ENCODE results near the gene MB. TPM values are rescaled to one million over a fixed set of nuclear protein-coding genes. Genes with fewer than 3 reads are reported as not detected.
"Not testable (repeated sequence)": the region's sequence is repeated elsewhere in the genome, so short reads cannot be mapped to it uniquely, and the experiment has no call there.

MB gene
- total RNA-seq, result not detected

DNA sequence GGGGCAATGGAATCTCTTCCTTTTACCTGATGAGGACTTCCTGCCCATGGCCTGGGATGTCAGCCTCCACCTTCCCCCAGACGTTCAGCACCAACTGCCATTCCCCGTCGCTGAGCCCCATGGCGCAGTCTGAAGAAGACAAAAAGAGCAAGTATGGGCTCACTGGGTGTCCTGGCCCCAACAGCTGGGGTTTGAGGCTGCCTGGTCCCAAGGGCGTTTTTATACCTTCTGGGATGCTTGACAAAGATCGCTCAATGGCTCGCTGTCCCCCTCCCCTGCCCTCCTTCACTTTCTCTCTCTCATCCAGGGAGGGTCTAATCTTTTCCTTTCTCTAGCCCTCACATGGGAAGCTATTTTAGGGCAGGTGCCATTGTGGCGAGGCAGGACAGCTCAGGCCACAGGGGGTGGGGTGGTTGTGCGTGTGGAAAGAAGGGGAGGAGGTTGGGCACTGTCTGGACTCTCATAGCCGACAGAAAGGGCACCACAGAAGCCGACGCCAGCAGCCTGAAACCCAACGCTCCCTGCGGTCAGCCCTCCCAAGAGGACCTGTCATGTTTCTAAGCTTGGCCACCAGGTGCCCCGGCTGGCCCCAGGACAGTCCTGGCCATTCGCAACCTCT lies at the start of gene MB:
MB (minus strand) TSS at position 193 of the 619 bp plus-strand sequence; CDS start at position 121, 72 bp downstream.
- DNase-seq, result no peak

DNA sequence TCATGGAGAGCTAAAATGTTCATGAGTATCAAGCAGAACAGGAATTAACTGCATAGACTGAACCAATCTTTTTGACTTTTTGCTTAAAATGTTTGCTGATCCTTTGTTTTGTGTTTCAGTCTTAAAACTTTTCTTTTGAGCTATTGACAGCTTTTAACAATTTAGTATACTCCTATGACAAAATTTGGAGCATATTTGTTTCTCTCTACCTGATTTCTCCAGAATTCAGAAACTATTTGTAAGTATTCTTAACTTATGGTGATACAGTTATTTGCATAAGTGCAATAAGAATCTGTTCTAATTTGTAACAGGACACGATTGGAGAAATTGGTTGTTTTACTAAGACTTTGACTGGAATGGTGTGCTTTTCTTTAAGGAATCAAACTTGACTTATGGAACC lies 49.6 kb upstream of the MB start:
- DNase-seq, result not testable (repeated sequence)

DNA sequence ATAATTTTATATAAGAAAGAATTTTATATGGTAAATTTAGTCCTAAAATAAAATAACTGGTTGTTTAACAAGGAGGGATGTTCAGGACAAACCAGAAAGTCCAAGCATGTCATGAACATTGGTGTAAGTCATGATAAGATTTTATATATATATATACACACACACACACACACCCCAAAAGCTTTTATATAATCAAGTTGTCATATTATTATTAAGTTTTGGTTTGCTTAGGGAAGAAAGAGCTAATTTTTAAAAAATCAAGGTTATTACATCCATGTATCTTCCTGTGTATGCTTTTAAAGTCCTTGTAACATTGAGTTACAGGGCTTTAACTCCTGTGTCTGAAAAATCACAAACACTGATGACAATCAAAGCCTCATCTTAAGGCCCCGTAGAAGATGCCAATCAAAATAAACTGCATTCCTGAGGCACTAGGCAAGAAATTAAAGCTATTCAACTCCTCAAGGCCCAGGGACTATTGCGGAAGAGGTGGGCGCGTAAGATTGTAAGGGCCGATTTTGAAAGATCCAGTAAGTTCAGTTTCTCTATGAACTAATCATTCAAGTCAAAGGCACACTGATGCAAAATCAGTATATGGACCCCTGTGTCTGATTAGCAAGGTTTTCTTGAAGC lies 47.9 kb upstream of the MB start:
- DNase-seq, result no peak

DNA sequence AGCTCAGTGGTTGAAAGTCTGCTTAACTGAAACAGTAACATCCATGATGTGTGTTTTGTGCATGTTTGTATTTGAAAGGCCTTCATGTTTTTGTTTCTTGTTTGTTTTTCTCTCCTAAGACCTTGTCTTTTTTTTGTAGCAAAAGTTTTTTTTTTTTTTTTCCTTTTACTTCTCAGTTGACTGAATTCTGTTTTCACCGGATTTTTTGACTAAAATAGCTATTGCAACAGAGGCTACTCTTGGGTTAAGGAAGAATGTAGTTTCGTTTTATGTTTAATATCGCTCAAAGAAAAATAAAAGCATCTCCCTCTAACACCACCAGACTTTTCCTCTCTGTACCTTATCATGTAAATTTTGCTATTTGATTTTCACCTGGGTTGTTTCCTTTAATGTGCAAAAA lies 46.2 kb upstream of the MB start:
- no peak for DNase-seq

DNA sequence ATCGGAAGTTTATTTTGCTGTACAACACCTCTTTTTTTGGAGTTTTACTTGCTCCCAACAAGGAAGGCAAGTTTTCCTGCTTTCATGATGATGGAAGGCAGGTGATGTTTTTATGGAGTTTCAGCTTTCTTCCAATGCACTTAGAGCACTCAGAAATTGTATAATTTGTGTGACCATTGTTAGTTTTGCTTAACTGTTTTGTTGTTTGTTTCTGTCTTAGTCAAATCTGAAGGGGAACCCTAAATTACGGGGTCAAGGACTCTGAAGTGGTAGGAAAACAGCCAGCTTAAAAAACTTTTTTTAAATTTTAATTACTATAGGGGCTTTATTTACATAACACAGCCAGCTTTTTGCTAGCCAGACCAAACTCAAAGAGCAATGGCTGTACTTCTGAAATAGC lies 45.8 kb upstream of the MB start:
- DNase-seq, result no peak

DNA sequence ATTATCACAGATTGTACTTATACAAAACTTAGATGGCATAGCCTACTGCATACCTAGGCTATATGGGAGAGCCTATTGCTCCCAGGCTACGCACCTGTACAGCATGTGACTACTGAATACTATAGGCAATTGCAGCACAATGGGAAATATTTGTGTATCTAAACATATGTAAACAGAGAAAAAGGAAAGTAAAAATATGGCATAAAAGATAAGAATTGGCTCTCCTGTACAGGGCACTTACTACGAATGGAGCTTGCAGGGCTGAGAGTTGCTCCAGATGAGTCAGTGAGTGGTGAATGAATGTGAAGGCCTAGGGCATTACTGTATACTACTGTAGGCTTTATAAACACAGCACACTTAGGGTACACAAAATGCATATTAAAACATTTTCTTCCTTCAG lies 44.3 kb upstream of the MB start:
- DNase-seq, result no peak

DNA sequence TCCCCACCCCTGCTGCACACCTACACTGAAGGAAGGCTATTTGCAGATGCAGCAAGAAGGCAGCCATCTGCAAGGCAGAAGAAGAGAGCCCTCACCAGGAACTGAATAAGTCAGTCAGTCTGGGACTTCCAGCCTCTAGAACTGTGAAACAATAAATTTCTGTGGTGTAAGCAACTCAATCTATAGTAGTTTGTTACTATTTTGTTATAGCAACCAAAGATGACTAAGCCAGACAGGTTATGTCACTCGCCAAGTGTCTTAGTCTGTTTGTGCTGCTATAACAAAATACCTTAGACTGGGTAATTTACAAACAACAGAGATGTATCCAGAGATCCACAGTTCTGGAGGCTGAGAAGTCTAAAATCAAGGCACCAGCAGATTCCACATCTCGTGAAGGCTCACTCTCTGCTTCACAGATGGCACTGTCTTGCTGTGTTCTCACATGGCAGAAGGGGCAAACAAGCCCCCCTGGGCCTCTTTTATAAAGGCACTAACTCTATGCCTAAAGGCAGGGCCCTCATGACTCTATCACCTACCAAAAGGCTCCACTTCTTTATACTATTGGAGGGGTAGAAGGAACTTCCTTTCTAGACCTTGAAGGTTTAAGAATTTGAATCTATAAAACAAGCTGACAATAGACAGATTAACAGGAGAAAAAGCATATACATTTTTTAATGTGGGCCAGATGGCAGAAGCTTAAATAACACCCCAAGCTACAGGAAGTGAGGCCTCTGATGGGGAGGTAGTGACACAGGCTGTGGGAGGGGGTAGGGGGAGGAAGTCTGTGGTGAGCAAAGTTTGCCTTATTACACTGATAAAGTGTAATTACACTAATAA lies 43.4 kb upstream of the MB start:
- no peak for DNase-seq

DNA sequence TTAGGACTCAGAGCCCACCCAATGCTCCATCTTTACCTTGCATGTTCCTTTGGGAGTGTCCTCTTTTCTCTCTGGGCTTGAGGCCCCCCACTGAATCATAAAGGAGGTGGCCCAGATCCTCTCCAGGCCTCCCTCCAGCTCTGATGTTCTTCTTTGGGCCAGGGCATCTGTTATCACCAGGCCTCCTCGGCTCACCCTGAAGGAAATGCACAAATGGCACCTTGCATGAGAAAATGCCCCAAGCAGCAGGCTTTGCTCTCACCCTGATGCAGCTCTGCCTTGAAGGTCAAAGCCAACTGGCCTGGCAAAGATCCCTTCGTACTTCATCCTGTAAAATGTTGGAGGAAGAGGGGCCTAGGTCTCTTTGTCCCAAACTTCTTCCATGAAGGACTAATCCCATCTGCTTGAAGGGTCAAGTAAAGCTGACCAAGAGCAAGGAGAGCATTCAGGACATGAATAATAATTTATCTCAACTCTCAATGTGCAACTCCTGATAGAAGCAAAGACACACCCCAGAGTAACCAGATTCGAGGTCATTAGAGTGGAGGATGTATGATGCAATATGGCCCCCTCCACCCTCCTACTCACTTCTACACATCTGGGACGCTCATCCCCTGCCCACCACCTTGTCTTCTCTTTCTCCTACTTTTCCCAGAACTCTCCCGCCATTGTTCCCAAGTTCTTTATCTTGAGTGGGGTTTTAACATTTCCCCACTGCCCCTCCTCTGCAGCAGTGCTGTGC lies 40.6 kb upstream of the MB start:
- no peak for DNase-seq

DNA sequence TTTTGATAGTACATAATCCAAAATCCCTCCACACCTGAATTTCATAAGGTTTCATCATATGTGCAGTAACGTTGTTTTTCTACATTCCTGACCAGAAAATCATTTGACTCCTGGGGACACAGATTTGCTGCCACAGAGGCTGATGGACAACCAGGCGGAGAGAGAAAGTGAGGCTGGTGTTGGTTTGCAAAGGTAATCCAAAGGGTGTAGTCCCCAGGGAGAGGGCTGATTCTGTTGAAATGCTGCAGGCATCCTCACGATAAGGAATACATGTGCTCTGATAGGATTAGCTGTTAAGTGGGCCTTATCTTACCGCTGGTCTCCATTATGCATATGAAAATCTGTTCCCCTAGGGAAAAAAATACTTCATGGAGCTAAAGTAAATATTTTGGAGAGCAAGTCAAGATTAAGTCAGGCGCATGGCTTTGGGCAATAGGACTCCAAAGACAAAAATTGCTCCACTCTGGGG lies 39.2 kb upstream of the MB start:
- no peak for DNase-seq

DNA sequence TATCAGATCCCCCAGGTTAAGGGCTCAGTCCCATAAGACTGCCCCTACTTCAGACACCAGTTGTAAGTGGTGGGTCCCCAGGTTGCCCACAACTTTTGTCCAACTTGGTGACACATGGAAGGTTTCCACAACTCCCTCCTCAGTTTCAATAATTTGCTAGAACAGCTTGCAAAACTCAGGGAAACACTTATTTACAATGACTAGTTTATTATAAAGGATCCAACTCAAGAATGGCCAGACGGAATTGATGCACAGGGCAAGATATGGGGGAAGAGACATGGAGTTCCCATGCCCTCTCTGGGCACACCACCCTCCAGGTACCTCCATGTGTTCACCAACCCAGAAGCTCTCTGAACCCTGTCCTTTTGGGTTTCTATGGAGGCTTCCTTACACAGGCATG lies 36.7 kb upstream of the MB start:
- no peak for DNase-seq

DNA sequence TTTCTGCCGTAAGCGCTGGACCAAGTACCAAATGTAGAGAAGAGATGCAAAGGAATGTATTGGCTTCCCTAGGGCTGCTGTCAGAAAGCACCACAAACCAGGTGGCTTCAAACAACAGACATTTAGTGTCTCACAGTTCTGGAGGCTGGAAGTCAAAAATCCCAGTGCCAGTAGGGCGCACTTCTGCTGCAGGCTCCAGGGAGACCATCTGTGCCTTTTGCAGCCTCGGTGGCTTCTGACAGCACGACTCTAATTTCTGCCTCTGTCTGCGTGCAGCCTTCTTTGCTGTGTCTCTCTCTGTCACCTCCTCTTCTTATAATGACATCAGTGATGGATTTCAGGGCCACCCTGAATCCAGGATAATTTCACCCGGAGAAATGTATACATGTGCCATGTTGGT lies 34.0 kb upstream of the MB start:
- DNase-seq, result no peak

DNA sequence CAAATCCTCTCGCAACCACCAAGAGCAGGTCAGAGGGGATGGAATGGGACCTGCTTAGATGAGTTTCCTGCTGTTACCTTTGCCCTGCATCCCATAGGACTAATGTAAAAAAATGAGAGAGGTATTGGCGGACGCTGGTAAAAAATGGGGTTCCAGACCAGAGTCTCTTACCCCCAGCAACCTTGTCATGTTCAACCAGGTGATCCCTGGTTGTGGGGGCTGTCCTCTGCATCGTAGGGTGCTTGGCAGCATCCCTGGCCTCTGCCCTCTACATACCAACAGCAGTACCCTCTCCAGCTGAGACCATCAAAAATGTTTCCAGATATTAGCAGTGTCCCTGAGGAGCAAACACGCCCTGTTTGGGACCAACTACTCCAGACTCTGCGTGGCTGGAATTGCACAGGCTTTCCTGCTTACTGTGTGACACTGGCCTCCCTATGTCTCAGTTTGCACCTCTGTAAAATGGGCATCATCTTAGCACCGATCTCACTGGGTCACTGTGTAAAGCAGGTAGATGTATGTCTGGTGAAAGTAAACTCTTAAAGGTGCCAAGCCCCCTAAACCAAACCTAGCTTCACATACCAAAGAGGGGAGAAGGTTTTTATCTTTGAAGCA lies 32.6 kb upstream of the MB start:
- no peak for DNase-seq

DNA sequence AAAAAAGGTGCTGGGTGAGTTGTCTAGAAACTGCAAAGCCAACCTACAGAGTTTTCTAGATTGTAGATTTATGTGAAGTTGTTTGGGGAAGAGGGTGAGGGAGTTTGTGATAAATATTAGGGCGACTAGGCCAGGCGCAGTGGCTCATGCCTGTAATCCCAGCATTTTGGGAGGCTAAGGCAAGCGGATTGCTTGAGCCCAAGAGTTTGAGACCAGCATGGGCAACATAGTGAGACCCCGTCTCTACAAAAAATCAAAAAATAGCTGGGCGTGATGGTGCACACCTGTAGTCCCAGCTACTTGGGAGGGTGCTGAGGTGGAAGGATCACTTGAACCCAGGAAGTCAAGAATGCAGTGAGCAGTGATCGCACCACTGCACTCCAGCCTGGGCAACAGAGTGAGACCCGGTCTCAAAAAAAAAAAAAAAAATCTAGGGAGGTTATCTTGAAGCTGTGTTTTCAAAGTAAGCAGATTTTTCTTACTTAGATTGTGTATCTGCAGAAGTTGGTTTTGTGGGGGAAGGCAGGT lies 32.0 kb upstream of the MB start:
- DNase-seq, result no peak

DNA sequence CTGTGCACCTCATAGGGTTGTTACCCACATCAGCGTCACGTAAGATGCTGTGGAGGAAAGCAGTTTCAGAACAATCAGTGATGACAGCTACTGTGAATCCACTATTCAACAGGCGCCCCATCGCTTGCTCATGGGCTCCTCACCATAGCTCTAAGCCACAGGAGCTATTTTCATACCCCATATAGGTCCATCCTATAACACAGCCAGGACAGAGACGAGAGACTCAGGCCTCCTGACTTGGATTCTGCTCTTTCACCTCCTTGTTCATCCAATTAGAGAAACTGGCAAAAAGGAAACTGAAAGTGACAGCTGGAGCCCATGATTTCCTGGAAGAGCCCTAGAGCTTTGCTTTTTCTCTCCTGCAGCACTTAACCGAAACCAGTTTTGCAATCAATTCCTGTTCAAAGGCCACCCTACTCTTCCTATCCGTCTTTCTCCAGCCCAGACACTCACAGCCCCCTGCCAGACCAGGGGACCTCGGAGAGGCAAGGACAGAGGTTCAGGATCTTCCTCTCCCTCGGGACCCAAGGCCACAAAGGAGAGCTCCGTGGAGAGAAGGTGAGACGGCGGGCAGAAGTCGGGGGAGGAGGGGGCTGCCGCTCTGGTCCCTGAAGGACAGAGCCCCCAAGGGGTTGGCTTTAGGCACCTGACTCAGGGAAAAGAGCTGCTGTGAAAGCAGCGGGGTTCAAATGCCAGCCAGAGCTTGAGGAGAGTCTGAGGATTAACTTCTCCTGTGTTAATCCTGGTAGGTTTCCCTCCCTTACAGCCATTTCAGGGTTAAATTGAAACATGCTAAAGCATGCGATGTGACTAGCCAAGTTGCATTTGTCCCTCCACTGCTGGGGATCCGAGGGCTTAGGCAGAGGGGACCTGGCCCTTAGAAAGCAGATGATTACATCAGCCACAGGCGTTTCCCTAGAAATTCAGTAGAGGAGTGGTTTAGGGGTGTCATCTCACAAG lies 31.2 kb upstream of the MB start, which contains the start of gene APOL6:
APOL6 (plus strand) TSS at position 381 of the 960 bp plus-strand sequence. CDS start 7,980 bp downstream, outside the sequence.
- no peak for DNase-seq

DNA sequence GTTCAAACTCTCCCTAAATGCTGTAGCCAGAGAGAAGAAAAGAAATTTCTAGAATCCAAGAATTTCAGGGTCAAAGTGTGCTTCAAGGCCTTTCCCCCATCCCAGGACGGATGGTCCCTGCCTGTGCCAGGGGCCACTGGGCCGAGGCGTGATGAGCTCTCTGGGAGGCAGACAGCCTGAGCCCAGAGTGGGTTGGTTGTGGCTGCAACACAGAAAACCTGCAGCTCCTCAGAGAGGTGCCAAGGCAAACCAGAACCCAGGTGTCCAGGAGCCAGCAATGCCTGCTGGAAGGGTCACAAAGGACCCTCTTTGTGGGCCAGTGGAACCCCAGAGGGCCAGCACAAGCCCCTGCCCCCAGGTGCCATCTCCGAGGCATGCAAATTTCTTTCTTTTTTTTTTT lies 28.5 kb upstream of the MB start:
- no peak for DNase-seq

DNA sequence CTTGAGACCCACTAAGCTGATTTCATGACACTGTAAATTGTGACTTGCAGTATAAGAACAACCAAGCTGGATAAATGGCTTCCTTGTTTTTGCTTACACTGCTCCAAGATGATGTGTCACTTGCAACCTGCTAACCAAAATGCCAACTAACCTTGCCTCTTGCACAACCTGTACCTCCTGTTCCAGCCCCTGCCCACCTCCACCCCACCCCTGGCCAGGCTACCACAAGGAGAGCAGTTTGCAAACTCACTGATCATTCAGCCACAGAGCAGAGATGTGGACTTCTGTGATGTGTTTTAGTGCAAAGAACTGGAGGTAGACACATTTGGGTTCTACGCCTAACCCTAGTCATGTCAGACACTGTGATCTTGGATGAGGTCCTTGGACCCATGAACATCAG lies 26.9 kb upstream of the MB start:
- DNase-seq, result no peak

DNA sequence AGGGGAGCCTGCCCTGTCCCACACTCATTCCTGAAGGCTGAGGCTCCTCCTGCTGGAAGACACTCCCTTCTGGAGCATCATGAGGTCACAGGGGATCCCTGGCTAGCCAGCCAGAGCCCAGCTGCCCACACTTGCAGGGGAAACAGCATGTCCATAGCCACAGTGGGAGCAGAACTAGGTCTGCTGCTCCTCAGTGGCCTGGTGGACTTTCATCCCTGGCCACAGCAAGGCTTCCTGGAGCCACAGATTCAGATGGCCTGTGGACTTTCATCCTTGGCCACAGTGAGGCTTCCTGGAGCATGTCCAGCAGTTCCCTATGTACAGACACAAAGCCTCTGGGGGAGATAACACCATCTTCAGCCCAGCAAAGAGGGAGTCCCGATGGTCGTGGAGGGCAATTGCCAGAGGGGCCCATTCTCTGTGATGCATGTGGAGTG lies 25.2 kb upstream of the MB start:
- no peak for DNase-seq

DNA sequence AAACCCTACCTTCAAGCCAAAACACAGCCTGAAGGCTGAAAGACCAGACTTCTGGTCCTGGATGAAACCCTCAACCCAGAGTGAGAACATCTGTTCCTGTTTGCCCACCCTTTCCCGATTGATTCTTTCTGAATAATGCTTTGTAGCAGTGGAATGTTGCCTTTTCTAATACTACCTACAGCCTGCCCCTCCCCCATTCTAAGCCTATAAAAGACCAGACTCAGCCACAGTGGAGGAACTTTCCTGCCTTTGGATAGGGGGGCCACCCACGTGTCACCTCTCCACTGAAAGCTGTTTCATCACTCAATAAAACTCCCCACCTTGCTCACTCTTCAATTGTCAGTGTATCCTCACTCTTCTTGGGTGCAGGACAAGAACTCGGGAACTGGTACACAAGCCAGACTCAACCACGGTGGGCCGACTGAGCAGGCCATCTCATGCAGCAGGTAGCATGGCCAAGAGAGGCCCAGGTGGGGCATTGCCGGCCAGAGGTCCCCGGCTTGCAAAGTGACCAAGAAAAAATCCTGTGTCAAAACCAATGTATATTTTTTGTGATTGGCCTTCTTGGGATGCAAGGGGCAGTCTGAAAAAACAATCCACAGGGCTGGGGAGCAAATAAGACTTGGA lies 24.5 kb upstream of the MB start:
- DNase-seq, result no peak

DNA sequence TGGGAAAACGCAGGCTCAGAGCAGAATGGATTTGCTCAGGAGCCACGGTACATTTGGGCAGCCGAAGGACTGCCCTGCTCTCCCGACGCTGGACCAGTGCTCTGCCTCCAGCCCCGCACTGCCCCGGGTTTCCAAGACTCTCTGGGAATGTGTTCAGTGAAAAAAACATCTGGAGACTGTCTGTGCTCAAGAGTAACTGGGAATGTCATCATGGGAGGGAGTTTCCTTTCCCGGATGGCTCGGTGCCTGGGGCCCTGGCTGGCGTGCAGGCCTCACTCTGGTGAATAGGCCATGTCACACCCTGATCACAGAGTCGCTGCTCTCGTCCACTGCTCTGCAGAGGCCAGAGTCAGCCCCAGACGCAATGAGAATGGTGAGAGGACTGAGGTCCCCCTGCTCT lies 21.3 kb upstream of the MB start:
- no peak for DNase-seq

DNA sequence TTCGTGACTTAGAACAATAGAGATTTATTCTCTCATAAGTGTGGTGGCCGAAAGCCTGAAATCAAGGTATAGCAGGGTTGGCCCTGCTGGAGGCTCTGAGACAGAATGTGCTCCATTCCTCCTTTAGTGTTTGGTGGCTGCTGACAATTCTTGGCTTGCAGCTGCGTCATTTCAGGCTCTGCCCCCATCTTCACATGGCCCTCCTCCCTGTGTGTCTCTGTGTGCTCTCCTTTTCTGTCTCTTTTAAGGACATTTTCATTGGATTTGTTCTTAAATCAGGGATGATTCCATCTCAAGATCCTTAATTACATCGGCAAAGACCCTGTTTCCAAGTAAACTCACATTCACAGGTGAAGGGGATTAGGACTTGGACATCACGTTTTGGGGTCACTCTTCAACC lies 20.9 kb upstream of the MB start:
- DNase-seq, result no peak

Data from occipital lobe (tissue), 2 donors.